DND-41 (cell line): Measurements from ENCODE around the gene SPAG16.

Experiments used
- ATAC-seq: fragments of 200-7000 bp; cut with Tn5 transposase; 3 replicates; pipeline ENCODE4 v1.9.1; 2021; ENCODE audit warnings: low read depth; ENCODE audit not compliant: insufficient read depth
- DNase-seq: peaks from one replicate; pipeline ENCODE4 v3.0.0-alpha.2; 2020
- H2AFZ ChIP-seq: 2 replicates; pipeline ENCODE4 v1.6.0; 2012; ENCODE audit warnings: low read depth, low read length
- H3K27ac ChIP-seq: 2 replicates; pipeline ENCODE4 v1.5.1; 2012; ENCODE audit warnings: low read length, inconsistent platforms
- H3K27me3 ChIP-seq: fragments of 200-600 bp; sonication (generic); 2 replicates; pipeline ENCODE4 v1.6.0; 2012; ENCODE audit warnings: low read length, mild to moderate bottlenecking, inconsistent platforms; ENCODE audit not compliant: insufficient read depth, poor library complexity
- H3K36me3 ChIP-seq: 2 replicates; pipeline ENCODE4 v1.5.1; 2012; ENCODE audit warnings: low read length, inconsistent platforms; ENCODE audit not compliant: insufficient read depth
- H3K4me1 ChIP-seq: 2 replicates; pipeline ENCODE4 v1.5.1; 2012; ENCODE audit warnings: mild to moderate bottlenecking, low read length; ENCODE audit not compliant: insufficient read depth
- H3K4me2 ChIP-seq: 2 replicates; pipeline ENCODE4 v1.6.0; 2012; ENCODE audit warnings: mild to moderate bottlenecking, moderate library complexity, low read length, inconsistent platforms; ENCODE audit not compliant: insufficient read depth
- H3K4me3 ChIP-seq, 2 experiments: fragments of 200-600 bp in 1 of 2; shearing (Covaris generic) in 1 of 2; 2 replicates each; pipeline ENCODE4 v1.5.1; 2012 to 2016; ENCODE audit warnings: inconsistent platforms in 2 of 2, low read length in 2 of 2, mild to moderate bottlenecking in 2 of 2, low read depth in 1 of 2, moderate library complexity in 1 of 2
- H3K79me2 ChIP-seq: 2 replicates; pipeline ENCODE4 v1.6.0; 2012; ENCODE audit warnings: low read length, inconsistent platforms; ENCODE audit not compliant: insufficient read depth
- H3K9ac ChIP-seq: 2 replicates; pipeline ENCODE4 v1.6.0; 2012; ENCODE audit warnings: low read depth, mild to moderate bottlenecking, inconsistent platforms, low read length, moderate library complexity
- H3K9me3 ChIP-seq: 2 replicates; pipeline ENCODE4 v1.5.1; 2012; ENCODE audit warnings: low read length, moderate library complexity, mild to moderate bottlenecking, inconsistent platforms; ENCODE audit not compliant: insufficient read depth, severe bottlenecking
- H4K20me1 ChIP-seq: 2 replicates; pipeline ENCODE4 v1.6.0; 2012; ENCODE audit warnings: low read length; ENCODE audit not compliant: insufficient read depth
- EZH2 ChIP-seq: IDR thresholded peaks from 3 replicates; pipeline ENCODE4 v1.6.1; 2012; ENCODE audit warnings: borderline replicate concordance, low read depth, mild to moderate bottlenecking, moderate library complexity, low read length, inconsistent platforms; ENCODE audit not compliant: severe bottlenecking
- TF ChIP-seq, protein P1 (sequence below): IDR thresholded peaks from 2 replicates; pipeline ENCODE4 v1.5.1; 2012; ENCODE audit warnings: borderline replicate concordance, low read length, moderate library complexity, mild to moderate bottlenecking; ENCODE audit not compliant: poor library complexity, severe bottlenecking; ENCODE audit errors: extremely low read depth

Gene SPAG16

GRCh38 chr2:213451542-213452239 lies 167.4 kb downstream of the SPAG16 start:
- no peak overlapping the region for H3K4me2 ChIP-seq
- no peaks in the 10 kb centered on the region for H3K9me3 ChIP-seq
- H3K79me2 ChIP-seq: no peaks in the 10 kb centered on the region
- no peak overlapping the region for H2AFZ ChIP-seq
- no peak for DNase-seq
- H3K4me1 ChIP-seq: no peaks in the 10 kb centered on the region
- H4K20me1 ChIP-seq: no peaks in the 10 kb centered on the region
- H3K4me3 ChIP-seq: no peak overlapping the region
- H3K27ac ChIP-seq: no peak overlapping the region
- ATAC-seq: no peak
- no peak for TF ChIP-seq EZH2
- TF ChIP-seq, protein P1, sequence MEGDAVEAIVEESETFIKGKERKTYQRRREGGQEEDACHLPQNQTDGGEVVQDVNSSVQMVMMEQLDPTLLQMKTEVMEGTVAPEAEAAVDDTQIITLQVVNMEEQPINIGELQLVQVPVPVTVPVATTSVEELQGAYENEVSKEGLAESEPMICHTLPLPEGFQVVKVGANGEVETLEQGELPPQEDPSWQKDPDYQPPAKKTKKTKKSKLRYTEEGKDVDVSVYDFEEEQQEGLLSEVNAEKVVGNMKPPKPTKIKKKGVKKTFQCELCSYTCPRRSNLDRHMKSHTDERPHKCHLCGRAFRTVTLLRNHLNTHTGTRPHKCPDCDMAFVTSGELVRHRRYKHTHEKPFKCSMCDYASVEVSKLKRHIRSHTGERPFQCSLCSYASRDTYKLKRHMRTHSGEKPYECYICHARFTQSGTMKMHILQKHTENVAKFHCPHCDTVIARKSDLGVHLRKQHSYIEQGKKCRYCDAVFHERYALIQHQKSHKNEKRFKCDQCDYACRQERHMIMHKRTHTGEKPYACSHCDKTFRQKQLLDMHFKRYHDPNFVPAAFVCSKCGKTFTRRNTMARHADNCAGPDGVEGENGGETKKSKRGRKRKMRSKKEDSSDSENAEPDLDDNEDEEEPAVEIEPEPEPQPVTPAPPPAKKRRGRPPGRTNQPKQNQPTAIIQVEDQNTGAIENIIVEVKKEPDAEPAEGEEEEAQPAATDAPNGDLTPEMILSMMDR: no peak
- no peaks in the 10 kb centered on the region for H3K36me3 ChIP-seq
- no peak overlapping the region for H3K9ac ChIP-seq
- H3K27me3 ChIP-seq: no peaks in the 10 kb centered on the region

DNA sequence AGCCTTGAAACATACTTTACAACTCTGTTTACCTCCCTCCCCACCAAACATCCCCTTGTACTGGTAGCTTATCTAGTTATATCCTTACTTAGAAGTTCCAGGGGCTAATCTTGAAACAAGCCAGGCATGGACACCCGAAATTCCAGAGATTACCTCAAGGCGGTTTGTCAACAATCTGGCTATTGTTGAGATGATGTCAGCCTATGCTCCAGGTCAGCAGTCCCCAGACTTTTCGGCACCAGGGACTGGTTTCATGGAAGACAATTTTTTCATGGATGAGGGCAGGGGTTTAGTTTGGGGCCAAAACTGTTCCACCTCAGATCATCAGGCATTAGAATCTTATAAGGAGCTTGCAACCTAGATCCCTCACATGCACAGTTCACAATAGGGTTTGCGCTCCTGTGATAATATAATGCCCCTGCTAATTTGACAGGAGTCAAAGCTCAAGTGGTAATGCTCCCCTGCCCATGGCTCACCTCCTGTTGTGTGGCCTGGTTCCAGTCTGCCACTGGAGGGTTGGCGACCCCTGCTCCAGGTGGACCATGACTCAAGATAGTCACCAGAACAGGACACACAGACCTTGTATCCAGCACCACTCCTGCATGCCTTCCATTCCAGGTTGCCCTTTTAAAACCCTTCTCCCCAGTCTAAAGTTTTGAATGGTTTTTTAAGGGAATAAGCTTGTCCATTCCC lies 171.2 kb downstream of the SPAG16 start:
- no peaks in the 10 kb centered on the region for H3K36me3 ChIP-seq
- no peak overlapping the region for H3K4me3 ChIP-seq
- no peak overlapping the region for H3K9ac ChIP-seq
- no peaks in the 10 kb centered on the region for H3K79me2 ChIP-seq
- no peaks in the 10 kb centered on the region for H3K4me1 ChIP-seq
- H2AFZ ChIP-seq: no peak overlapping the region
- no peak overlapping the region for H3K4me2 ChIP-seq
- H3K27ac ChIP-seq: no peak overlapping the region
- ATAC-seq: no peak
- DNase-seq: no peak
- H3K9me3 ChIP-seq: no peaks in the 10 kb centered on the region
- no peaks in the 10 kb centered on the region for H4K20me1 ChIP-seq
- no peaks in the 10 kb centered on the region for H3K27me3 ChIP-seq
- TF ChIP-seq, protein P1: no peak
- TF ChIP-seq EZH2: no peak

GRCh38 chr2:213475433-213475832 lies 191.2 kb downstream of the SPAG16 start:
- H3K4me3 ChIP-seq: no peak overlapping the region
- no peaks in the 10 kb centered on the region for H3K4me1 ChIP-seq
- H2AFZ ChIP-seq: no peak overlapping the region
- H4K20me1 ChIP-seq: no peaks in the 10 kb centered on the region
- peaks cover 32% of the 10 kb centered on the region for H3K9me3 ChIP-seq
- H3K27ac ChIP-seq: no peak overlapping the region
- H3K4me2 ChIP-seq: no peak overlapping the region
- H3K79me2 ChIP-seq: no peaks in the 10 kb centered on the region
- peak; percentile 49; the same call in 1 of the 3 replicates for ATAC-seq
- TF ChIP-seq, protein P1: no peak
- no peak for TF ChIP-seq EZH2
- no peaks in the 10 kb centered on the region for H3K27me3 ChIP-seq
- H3K9ac ChIP-seq: no peak overlapping the region
- DNase-seq: no peak
- no peaks in the 10 kb centered on the region for H3K36me3 ChIP-seq
